Ovary (tissue), 9 donors: ENCODE measurements around the gene ZNF750. TPM values are rescaled to one million over a fixed set of nuclear protein-coding genes. Genes with fewer than 3 reads are reported as not detected.

Experiments used
- DNase-seq, 5 donors: peaks; one replicate each; pipeline ENCODE4 v3.0.0-alpha.2; 2019 to 2020
- H3K27ac ChIP-seq, 2 donors: fragments of 200-600 bp; one replicate each; pipeline versions ENCODE4 v1.5.1 to v1.8.0; 2019 to 2022
- H3K27me3 ChIP-seq: fragments of 200-600 bp; one replicate; pipeline ENCODE4 v1.8.0; 2022
- H3K36me3 ChIP-seq: fragments of 200-600 bp; sonication (generic); one replicate; pipeline ENCODE4 v1.5.1; 2019
- H3K4me1 ChIP-seq: one replicate; pipeline ENCODE4 v1.8.1; 2013; ENCODE audit warnings: mild to moderate bottlenecking, moderate library complexity; ENCODE audit not compliant: insufficient read depth
- H3K4me3 ChIP-seq: fragments of 200-600 bp; sonication (generic); one replicate; pipeline ENCODE4 v1.5.1; 2017
- H3K9me3 ChIP-seq, 2 donors: fragments of 200-600 bp in 1 of 2; sonication (generic) in 1 of 2; one replicate each; pipeline versions ENCODE4 v1.5.1 to v1.8.1; 2013 to 2019; ENCODE audit warnings: mild to moderate bottlenecking in 1 of 2, moderate library complexity in 1 of 2
- EP300 ChIP-seq: sonication (generic); formaldehyde crosslinking; IDR thresholded peaks from one replicate; pipeline ENCODE4 v1.6.1; 2017; ENCODE audit warnings: antibody characterized with exemption
- POLR2A ChIP-seq: fragments of 450-650 bp; IDR thresholded peaks from one replicate; pipeline ENCODE4 v1.6.1; 2017; ENCODE audit warnings: antibody characterized with exemption, mild to moderate bottlenecking, moderate library complexity
- WGBS, 3 donors: extraction: QIAGEN DNeasy Blood & Tissue Kit in 1 of 3; methylation state at CpG; one replicate each; pipeline versions ENCODE4 v1.1.5 to v1.1.7; 2013 to 2017; 5-methylcytosine and 5-hydroxymethylcytosine counted together
- intact Hi-C, 4 donors: fragments of 100-400 bp; cut with DNase I; formaldehyde crosslinking; loops; one replicate each; pipeline versions ENCODE4 v1.11.0 to v1.15.1; 2022 to 2023
- polyA plus RNA-seq, 2 donors: library from polyadenylated mRNA; stranded (reverse); fragments of 200-250 nt in 1 of 2; fragments of 350-450 nt in 1 of 2; fragmentation: Illumina TruSeq in 1 of 2; extraction: RNeasy Lipid Tissue Mini Kit (QIAGEN cat#74804) in 1 of 2; gene quantifications; one replicate each; pipeline ENCODE4 v1.2.3, GENCODE V29; 2013 to 2014
- total RNA-seq, 7 donors: library from RNA; depleted of rRNA in 2 of 7; stranded (reverse); fragments of >200 nt in 2 of 7; fragmentation: NEBNext Ultra II Directional in 3 of 7; extraction: Animal tissue kit (Norgen Biotek cat#: 25700) in 3 of 7; gene quantifications; one replicate each; pipeline versions ENCODE4 v1.1.0 to v1.2.4, GENCODE V29; 2016 to 2023
- TF ChIP-seq, protein P1 (sequence below), 3 donors: fragments of 450-650 bp in 2 of 3; fragments of 200-600 bp in 1 of 3; IDR thresholded peaks; one replicate each; pipeline versions ENCODE4 v1.5.1 to v1.8.0; 2016 to 2022; ENCODE audit warnings: antibody characterized with exemption in 3 of 3, mild to moderate bottlenecking in 1 of 3
- donor health status: DM: no; HTN: no; CAD: no; lungs with moderate emphysema.
- donor health status: DM: no; HTN: no; CAD: no.
- donor health status: Bipolar disorder and iron deficiency.
- donor health status: DM: yes; HTN: yes; CAD: no.
- donor health status: DM: no; HTN: no; CAD: no.
- donor health status: DM: yes; HTN: yes; CAD: no.

ZNF750 gene
- total and polyA plus RNA-seq, 9 donors: 0.02 TPM; not detected in 8

DNA sequence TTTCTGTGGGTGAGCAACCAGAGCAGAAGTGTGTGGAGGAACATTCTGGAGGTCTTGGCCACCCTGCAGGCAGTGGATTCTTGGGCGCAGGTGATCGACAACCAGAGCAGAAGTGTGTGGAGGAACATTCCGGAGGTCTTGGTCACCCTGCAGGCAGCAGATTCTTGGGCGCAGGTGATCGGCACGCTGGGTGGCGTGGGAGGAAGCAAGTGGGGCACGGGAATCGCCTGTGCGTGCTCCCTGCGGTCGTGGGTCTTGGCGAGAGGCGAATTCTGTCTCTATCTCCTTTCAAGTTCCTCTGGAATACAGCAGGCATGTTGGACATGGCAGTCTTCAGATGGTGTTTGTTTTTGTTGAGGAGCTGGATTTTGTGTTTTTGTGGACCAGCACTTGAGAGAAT, 30.7 kb upstream of the ZNF750 start:
- no peak for DNase-seq
- H3K36me3 ChIP-seq: no peaks in the 10 kb centered on the region
- 96 to 97% (median 96%) methylated on average over 14 of the region's 14 CpGs for WGBS, 3 donors

DNA sequence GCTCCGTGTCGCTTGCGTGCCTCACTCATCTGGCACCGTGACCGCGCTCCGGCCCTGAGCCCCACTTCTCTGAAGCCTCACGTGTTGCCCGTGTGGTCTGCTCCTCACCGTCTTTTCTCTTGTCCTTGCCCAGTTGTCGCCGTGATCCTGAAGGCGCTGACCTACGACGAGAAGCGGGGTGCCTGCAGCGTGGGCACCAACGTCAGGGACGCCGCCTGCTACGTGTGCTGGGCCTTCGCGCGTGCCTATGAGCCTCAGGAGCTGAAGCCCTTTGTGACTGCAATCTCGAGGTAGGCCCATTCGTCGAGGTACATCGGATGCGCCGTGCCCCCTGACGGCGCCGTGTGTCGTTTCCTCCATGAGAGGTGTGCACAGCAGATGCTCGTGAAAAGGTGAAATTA, 30.3 kb upstream of the ZNF750 start:
- TF ChIP-seq, protein P1, sequence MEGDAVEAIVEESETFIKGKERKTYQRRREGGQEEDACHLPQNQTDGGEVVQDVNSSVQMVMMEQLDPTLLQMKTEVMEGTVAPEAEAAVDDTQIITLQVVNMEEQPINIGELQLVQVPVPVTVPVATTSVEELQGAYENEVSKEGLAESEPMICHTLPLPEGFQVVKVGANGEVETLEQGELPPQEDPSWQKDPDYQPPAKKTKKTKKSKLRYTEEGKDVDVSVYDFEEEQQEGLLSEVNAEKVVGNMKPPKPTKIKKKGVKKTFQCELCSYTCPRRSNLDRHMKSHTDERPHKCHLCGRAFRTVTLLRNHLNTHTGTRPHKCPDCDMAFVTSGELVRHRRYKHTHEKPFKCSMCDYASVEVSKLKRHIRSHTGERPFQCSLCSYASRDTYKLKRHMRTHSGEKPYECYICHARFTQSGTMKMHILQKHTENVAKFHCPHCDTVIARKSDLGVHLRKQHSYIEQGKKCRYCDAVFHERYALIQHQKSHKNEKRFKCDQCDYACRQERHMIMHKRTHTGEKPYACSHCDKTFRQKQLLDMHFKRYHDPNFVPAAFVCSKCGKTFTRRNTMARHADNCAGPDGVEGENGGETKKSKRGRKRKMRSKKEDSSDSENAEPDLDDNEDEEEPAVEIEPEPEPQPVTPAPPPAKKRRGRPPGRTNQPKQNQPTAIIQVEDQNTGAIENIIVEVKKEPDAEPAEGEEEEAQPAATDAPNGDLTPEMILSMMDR (IDR thresholded peaks at IDR 0.05): no peak
- TF ChIP-seq EP300 (no peak), POLR2A (no peak)
- Histone ChIP-seq H3K4me3 (no peak overlapping the region), H3K4me1 (no peaks in the 10 kb centered on the region), H3K27me3 (no peaks in the 10 kb centered on the region), H3K36me3 (no peaks in the 10 kb centered on the region), H3K27ac (no peak overlapping the region), H3K9me3 (no peaks in the 10 kb centered on the region)
- no peak for DNase-seq
- intact Hi-C loops: no loop called here
- WGBS, 3 donors: 92 to 96% (median 93%) methylated on average over 35 of the region's 35 CpGs

More for the DNA sequence above, 30.7 kb upstream of the ZNF750 start:
- H3K4me3 ChIP-seq: no peak overlapping the region
- H3K9me3 ChIP-seq: no peaks in the 10 kb centered on the region
- H3K4me1 ChIP-seq: no peaks in the 10 kb centered on the region
- no peaks in the 10 kb centered on the region for H3K27me3 ChIP-seq
- TF ChIP-seq POLR2A: no peak
- TF ChIP-seq EP300: no peak
- TF ChIP-seq, protein P1 (IDR thresholded peaks at IDR 0.05): no peak
- intact Hi-C loops: no loop called here
- H3K27ac ChIP-seq: no peak overlapping the region

DNA sequence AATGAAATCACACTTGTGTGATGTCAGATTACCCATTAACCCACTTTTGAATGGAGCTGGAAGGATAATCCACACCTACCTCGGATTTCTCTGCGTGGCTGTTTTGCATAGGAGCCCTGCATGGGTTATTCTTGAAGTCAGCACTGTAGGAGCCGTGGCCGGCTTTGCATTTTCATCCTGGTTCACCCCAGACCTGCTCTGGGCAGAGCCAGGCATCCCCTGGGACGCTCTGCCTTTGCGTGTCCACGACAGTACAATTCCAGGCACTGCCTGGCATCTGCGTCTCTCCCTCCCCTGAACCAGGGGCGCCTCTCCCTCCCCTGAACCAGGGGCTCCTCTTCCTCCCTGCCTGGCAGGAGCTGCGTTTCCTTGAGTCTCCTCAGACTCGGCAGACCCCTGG, 29.7 kb upstream of the ZNF750 start:
- no peak for DNase-seq
- WGBS, 3 donors: 91 to 92% (median 92%) methylated on average over 11 of the region's 11 CpGs
- Histone ChIP-seq H3K4me1 (no peaks in the 10 kb centered on the region), H3K9me3 (no peaks in the 10 kb centered on the region), H3K4me3 (no peak overlapping the region), H3K27me3 (no peaks in the 10 kb centered on the region), H3K36me3 (no peaks in the 10 kb centered on the region), H3K27ac (no peak overlapping the region)
- intact Hi-C loops: no loop called here
- TF ChIP-seq, protein P1 (IDR thresholded peaks at IDR 0.05): no peak
- TF ChIP-seq EP300: no peak
- TF ChIP-seq POLR2A: no peak

DNA sequence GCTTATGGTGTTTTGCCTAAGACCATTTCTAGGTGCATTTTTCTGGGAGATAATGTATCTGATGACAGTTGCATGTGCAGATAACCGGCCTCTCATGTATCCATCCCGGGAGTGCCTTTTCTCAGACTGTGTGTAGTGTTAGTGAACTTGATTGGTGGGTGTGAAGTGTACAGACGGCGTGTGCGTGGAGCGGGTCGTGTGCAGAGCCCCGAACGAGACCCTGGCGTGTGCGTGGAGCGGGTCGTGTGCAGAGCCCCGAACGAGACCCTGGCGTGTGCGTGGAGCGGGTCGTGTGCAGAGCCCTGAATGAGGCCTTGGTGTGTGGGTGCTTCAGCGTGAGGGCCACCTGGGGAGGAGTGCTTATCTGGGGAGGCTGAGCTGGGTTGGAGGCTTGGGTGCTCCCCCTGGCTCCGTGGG, 28.9 kb upstream of the ZNF750 start:
- Histone ChIP-seq H3K36me3 (no peaks in the 10 kb centered on the region), H3K27me3 (no peaks in the 10 kb centered on the region), H3K4me3 (no peak overlapping the region), H3K27ac (no peak overlapping the region), H3K4me1 (no peaks in the 10 kb centered on the region), H3K9me3 (no peaks in the 10 kb centered on the region)
- intact Hi-C loops: no loop called here
- 84 to 89% (median 87%) methylated on average over 21 of the region's 21 CpGs for WGBS, 3 donors
- TF ChIP-seq, protein P1 (IDR thresholded peaks at IDR 0.05): no peak
- TF ChIP-seq POLR2A (no peak), EP300 (no peak)
- DNase-seq: no peak
